Suprapubic skin (tissue), 3 donors: ENCODE data around the gene SH2D6.

Experiments
- CTCF ChIP-seq, 2 donors: fragments of 200-600 bp in 1 of 2; fragments of 450-650 bp in 1 of 2; sonication (generic) in 1 of 2; IDR thresholded peaks; one replicate each; pipeline ENCODE4 v1.5.1; 2016 to 2019; ENCODE audit warnings: antibody characterized with exemption in 2 of 2, mild to moderate bottlenecking in 1 of 2, moderate library complexity in 1 of 2
- EP300 ChIP-seq: sonication (generic); formaldehyde crosslinking; IDR thresholded peaks from one replicate; pipeline ENCODE4 v1.6.1; 2017; ENCODE audit warnings: antibody characterized with exemption

GRCh38 chr2:85395912-85396475, 22.5 kb upstream of the SH2D6 start:
- TF ChIP-seq CTCF (IDR thresholded peaks at IDR 0.05): no peak
- TF ChIP-seq EP300: no peak
